Gastroesophageal sphincter (tissue), 4 donors: ENCODE data around the gene EIPR1. TPM values are rescaled to one million over a fixed set of nuclear protein-coding genes. Genes with fewer than 3 reads are reported as not detected.

ENCODE experiments used
- ATAC-seq: fragments of 150-250 bp; one replicate; pipeline ENCODE4 v1.9.1; 2016; ENCODE audit warnings: mild to moderate bottlenecking, moderate library complexity
- H3K27ac ChIP-seq, 4 donors: fragments of 200-600 bp; sonication (generic) in 3 of 4; 1 replicate in 3 of 4; 2 replicates in 1 of 4; pipeline ENCODE4 v1.5.1; 2016 to 2019
- H3K27me3 ChIP-seq: fragments of 200-600 bp; sonication (generic); one replicate; pipeline ENCODE4 v1.5.1; 2019
- H3K36me3 ChIP-seq, 2 donors: fragments of 200-600 bp; sonication (generic); one replicate each; pipeline ENCODE4 v1.5.1; 2019; ENCODE audit warnings: control low read depth in 1 of 2
- H3K4me1 ChIP-seq, 3 donors: fragments of 200-600 bp; sonication (generic); 1 replicate in 2 of 3; 2 replicates in 1 of 3; pipeline ENCODE4 v1.5.1; 2016 to 2019; ENCODE audit warnings: control low read depth in 2 of 3
- H3K4me3 ChIP-seq, 2 donors: fragments of 200-600 bp; sonication (generic); one replicate each; pipeline ENCODE4 v1.5.1; 2019; ENCODE audit warnings: mild to moderate bottlenecking in 1 of 2, moderate library complexity in 1 of 2
- H3K9me3 ChIP-seq, 3 donors: fragments of 200-600 bp; sonication (generic); one replicate each; pipeline ENCODE4 v1.5.1; 2017 to 2019; ENCODE audit warnings: control low read depth in 2 of 3
- CTCF ChIP-seq, 4 experiments: fragments of 200-600 bp in 2 of 4; fragments of 450-650 bp in 2 of 4; sonication (generic) in 1 of 4; IDR thresholded peaks; one replicate each; pipeline ENCODE4 v1.5.1; 2017 to 2019; ENCODE audit warnings: antibody characterized with exemption in 4 of 4, mild to moderate bottlenecking in 2 of 4, moderate library complexity in 2 of 4
- EP300 ChIP-seq: sonication (generic); formaldehyde crosslinking; IDR thresholded peaks from one replicate; pipeline ENCODE4 v1.6.1; 2017; ENCODE audit warnings: antibody characterized with exemption, mild to moderate bottlenecking
- POLR2A ChIP-seq, 2 donors: fragments of 450-650 bp; IDR thresholded peaks; one replicate each; pipeline ENCODE4 v1.6.1; 2017; ENCODE audit warnings: antibody characterized with exemption in 2 of 2, mild to moderate bottlenecking in 2 of 2, moderate library complexity in 1 of 2
- POLR2AphosphoS5 ChIP-seq: sonication (generic); formaldehyde crosslinking; IDR thresholded peaks from one replicate; pipeline ENCODE4 v1.6.1; 2017; ENCODE audit warnings: antibody characterized with exemption
- WGBS, 2 donors: methylation state at CpG; one replicate each; pipeline ENCODE4 v1.1.5; 2018; ENCODE audit warnings: low coverage in 1 of 2; 5-methylcytosine and 5-hydroxymethylcytosine counted together
- total RNA-seq, 4 donors: library from RNA; depleted of rRNA; stranded (reverse); fragments of >200 nt; gene quantifications; one replicate each; pipeline ENCODE4 v1.1.0, GENCODE V29; 2016

Gene EIPR1
- total RNA-seq, 4 donors from 2014 or later = 11.3 to 26.8 (median 22.2) TPM

GRCh38 chr2:3389193-3389592 lies 11.6 kb upstream of the EIPR1 start:
- H3K36me3 ChIP-seq = peaks cover 0 to 66% of the 10 kb centered on the region in 2 donors
- no peaks in the 10 kb centered on the region for H3K4me1 ChIP-seq
- no peaks in the 10 kb centered on the region for H3K27me3 ChIP-seq
- TF ChIP-seq POLR2A (IDR thresholded peaks at IDR 0.05) (no peak), POLR2AphosphoS5 (no peak), CTCF (IDR thresholded peaks at IDR 0.05) (no peak), EP300 (no peak)
- ATAC-seq = no peak
- no peak overlapping the region for H3K27ac ChIP-seq
- no peak overlapping the region for H3K4me3 ChIP-seq
- no peaks in the 10 kb centered on the region for H3K9me3 ChIP-seq
- WGBS, 2 donors = 91 to 100% methylated on average over 1 to 10 of the region's 29 CpGs

- ATAC-seq = no peak
- Histone ChIP-seq H3K36me3 (peaks cover 0 to 62% of the 10 kb centered on the region in 2 donors), H3K27ac (no peak overlapping the region), H3K27me3 (no peaks in the 10 kb centered on the region), H3K4me3 (no peak overlapping the region), H3K9me3 (no peaks in the 10 kb centered on the region), H3K4me1 (no peaks in the 10 kb centered on the region)
- 71% methylated on average over 1 of the region's 31 CpGs; no CpG with 5 or more reads in 1 of the 2 donors for WGBS, 2 donors
- TF ChIP-seq POLR2A (IDR thresholded peaks at IDR 0.05) (no peak), CTCF (IDR thresholded peaks at IDR 0.05) (no peak), EP300 (no peak), POLR2AphosphoS5 (no peak)
These were observed 10.8 kb upstream of the EIPR1 start for GRCh38 chr2:3388412-3388738.

DNA sequence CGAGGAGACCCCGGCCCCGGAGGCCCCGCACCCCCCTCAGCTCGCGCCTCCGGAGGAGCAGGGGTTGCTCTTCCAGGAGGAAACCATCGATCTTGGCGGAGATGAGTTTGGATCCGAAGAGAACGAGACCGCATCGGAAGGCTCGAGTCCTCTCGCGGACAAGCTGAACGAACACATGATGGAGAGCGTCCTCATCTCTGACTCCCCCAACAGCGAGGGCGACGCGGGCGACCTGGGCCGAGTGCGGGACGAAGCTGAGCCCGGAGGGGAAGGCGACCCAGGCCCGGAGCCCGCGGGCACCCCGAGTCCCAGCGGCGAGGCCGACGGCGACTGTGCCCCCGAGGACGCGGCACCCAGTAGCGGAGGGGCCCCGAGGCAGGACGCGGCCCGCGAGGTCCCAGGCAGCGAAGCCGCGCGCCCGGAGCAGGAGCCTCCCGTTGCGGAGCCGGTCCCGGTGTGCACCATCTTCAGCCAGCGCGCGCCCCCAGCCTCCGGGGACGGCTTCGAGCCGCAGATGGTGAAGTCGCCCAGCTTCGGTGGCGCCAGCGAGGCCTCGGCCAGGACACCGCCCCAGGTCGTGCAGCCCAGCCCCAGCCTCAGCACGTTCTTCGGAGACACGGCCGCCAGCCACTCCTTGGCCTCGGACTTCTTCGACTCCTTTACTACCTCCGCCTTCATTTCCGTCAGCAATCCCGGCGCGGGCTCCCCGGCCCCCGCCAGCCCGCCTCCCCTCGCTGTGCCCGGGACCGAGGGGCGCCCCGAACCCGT lies 10.2 kb upstream of the EIPR1 start:
- 85% methylated on average over 14 of the region's 89 CpGs; no CpG with 5 or more reads in 1 of the 2 donors for WGBS, 2 donors

DNA sequence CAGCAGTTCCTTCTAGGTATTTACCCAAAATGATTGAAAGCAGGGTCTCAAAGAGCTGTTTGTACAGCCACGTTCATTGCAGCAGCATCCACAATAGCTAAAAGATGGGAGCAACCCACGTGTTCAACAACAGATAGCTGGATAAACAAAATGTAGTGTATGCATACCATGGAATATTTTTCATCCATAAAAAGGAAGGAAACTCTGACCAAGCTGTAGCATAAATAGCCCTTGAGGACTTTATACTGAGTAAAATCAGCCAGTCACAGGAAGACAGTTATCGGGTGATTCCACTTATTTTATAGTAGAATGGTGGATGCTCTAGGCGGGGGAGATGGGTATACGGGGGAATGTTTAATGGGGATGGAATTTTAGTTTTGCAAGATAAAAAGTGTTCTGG lies 9.4 kb upstream of the EIPR1 start:
- Histone ChIP-seq H3K27me3 (no peaks in the 10 kb centered on the region), H3K4me3 (no peak overlapping the region), H3K36me3 (peaks cover 0 to 62% of the 10 kb centered on the region in 2 donors), H3K9me3 (no peaks in the 10 kb centered on the region), H3K4me1 (no peaks in the 10 kb centered on the region), H3K27ac (no peak overlapping the region)
- 72 to 78% methylated on average over 5 of the region's 5 CpGs for WGBS, 2 donors
- TF ChIP-seq CTCF (IDR thresholded peaks at IDR 0.05) (no peak), EP300 (no peak), POLR2AphosphoS5 (no peak), POLR2A (IDR thresholded peaks at IDR 0.05) (no peak)
- no peak for ATAC-seq

More for the DNA sequence above, 10.2 kb upstream of the EIPR1 start:
- Histone ChIP-seq H3K4me3 (no peak overlapping the region), H3K27ac (no peak overlapping the region), H3K4me1 (no peaks in the 10 kb centered on the region), H3K9me3 (no peaks in the 10 kb centered on the region), H3K36me3 (peaks cover 0 to 64% of the 10 kb centered on the region in 2 donors), H3K27me3 (no peaks in the 10 kb centered on the region)
- no peak for TF ChIP-seq CTCF (IDR thresholded peaks at IDR 0.05)
- TF ChIP-seq EP300 = no peak
- no peak for TF ChIP-seq POLR2A (IDR thresholded peaks at IDR 0.05)
- TF ChIP-seq POLR2AphosphoS5 = no peak
- ATAC-seq = no peak

DNA sequence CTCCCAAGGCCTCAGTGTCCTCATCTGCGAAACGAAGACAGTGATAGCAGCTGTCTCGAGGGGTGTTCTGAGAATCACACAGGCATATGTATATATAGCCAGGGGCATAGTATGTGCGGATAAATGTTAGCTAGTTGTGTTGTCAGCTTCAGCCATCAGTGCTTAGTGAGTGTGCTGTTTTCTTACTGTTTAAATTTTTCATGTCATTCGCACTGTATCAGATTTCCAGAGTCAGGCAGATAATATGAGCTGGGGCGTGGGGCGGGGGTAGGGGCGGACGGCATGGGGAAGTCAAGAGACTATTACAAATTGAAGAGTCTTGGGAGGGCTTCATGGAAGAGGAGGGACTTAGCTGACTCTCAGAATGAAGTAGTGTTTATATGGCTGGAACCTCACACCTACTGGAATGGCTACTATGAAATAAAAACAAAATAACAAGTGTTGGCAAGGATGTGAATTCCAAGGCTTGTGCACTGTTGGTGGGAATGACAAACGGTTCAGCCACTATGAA lies 8.9 kb upstream of the EIPR1 start:
- no peaks in the 10 kb centered on the region for H3K9me3 ChIP-seq
- no peaks in the 10 kb centered on the region for H3K27me3 ChIP-seq
- H3K27ac ChIP-seq = no peak overlapping the region
- 81 to 89% methylated on average over 8 of the region's 10 CpGs for WGBS, 2 donors
- peaks cover 0 to under 1% (median 0%) of the 10 kb centered on the region in 3 donors for H3K4me1 ChIP-seq
- no peak overlapping the region for H3K4me3 ChIP-seq
- TF ChIP-seq POLR2A (IDR thresholded peaks at IDR 0.05) = no peak
- no peak for TF ChIP-seq EP300
- no peak for TF ChIP-seq POLR2AphosphoS5
- TF ChIP-seq CTCF (IDR thresholded peaks at IDR 0.05) = no peak
- H3K36me3 ChIP-seq = peaks cover 0 to 57% of the 10 kb centered on the region in 2 donors
- no peak for ATAC-seq
